Astrocyte of the spinal cord (primary cell): Measurements from ENCODE around the gene PRR13.

ENCODE experiments used
- DNase-seq: peaks from one replicate; pipeline ENCODE4 v3.0.0; 2011; ENCODE audit warnings: low read depth, low spot score
- H3K4me3 ChIP-seq: 2 replicates; pipeline ENCODE4 v1.5.1; 2011; ENCODE audit warnings: low read depth, mild to moderate bottlenecking, low read length, moderate library complexity
- CTCF ChIP-seq: IDR thresholded peaks from 2 replicates; pipeline ENCODE4 v1.5.1; 2012; ENCODE audit warnings: low read depth, mild to moderate bottlenecking, low read length, inconsistent platforms
- in situ Hi-C: cut with HindIII; loops from 2 replicates; pipeline ENCODE4 v1.10.0; 2017; ENCODE audit warnings: low sequenced_read_pairs

The PRR13 gene

DNA sequence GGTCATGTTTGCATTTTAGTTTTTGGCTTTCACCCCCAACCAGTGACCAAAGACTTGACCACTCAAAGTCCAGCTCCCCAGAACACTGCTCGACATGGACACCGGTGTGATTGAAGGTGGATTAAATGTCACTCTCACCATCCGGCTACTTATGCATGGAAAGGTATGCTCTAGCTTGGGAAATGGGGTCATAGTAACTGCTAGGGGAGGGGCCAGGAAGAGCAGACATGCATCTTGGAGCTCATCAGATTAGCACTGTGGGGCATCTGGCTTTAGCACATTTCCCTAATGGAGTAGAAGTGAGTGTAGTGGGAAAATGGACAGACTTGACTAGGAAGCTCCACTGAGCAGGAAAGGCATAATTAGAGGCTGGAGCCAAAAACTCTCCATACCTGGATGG lies 13.2 kb downstream of the PRR13 start:
- no peak for DNase-seq
- in situ Hi-C loops = no loop called here
- no peak for TF ChIP-seq CTCF
- H3K4me3 ChIP-seq = no peak overlapping the region

- in situ Hi-C loops = no loop called here
- no peak for TF ChIP-seq CTCF
- no peak for DNase-seq
Observed at GRCh38 chr12:53456654-53457366, 15.3 kb downstream of the PRR13 start.

DNA sequence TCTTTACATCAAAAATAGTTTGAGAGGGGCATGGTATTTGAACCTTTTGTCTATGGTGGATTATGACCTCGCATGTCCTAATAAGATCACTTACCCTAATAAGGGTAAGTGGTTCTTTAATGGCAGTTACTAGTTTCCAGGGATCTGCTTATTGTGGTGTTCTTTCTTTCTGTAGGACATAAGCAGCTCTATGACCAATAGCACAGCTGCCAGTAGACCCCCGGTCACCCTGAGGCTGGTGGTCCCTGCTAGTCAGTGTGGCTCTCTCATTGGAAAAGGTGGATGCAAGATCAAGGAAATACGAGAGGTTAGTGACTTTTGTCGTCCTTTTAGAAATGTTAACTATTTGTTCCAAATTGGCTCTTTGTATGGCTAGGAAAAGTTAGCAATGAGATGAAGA lies 17.6 kb downstream of the PRR13 start:
- TF ChIP-seq CTCF = no peak
- no peak overlapping the region for H3K4me3 ChIP-seq
- no peak for DNase-seq

More at GRCh38 chr12:53456654-53457366, 15.3 kb downstream of the PRR13 start:
- no peak overlapping the region for H3K4me3 ChIP-seq

GRCh38 chr12:53461059-53461458 lies 19.5 kb downstream of the PRR13 start:
- in situ Hi-C loops = no loop called here
- H3K4me3 ChIP-seq = no peak overlapping the region
- DNase-seq = no peak
- TF ChIP-seq CTCF = no peak

More for the DNA sequence above, 17.6 kb downstream of the PRR13 start:
- in situ Hi-C loops = no loop called here

DNA sequence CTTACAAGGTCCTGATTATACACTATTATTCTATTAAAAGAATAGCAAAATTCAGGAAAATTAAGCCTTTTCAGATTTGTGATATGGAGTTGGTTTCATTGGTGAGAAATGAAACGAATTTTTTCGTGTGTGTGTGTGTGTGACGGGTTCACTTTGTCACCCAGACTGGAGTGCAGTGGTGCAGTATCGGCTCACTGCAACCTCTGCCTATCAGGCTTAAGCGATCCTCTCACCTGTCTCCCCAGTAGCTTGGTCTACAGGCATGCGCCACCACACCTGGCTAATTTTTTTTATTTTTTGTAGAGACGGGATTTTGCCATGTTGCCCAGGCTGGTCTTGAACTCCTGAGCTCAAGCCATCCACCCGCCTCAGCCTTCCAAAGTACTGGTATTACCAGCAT lies 20.1 kb downstream of the PRR13 start:
- no peak overlapping the region for H3K4me3 ChIP-seq
- no peak for TF ChIP-seq CTCF
- no peak for DNase-seq
- in situ Hi-C loops = no loop called here

DNA sequence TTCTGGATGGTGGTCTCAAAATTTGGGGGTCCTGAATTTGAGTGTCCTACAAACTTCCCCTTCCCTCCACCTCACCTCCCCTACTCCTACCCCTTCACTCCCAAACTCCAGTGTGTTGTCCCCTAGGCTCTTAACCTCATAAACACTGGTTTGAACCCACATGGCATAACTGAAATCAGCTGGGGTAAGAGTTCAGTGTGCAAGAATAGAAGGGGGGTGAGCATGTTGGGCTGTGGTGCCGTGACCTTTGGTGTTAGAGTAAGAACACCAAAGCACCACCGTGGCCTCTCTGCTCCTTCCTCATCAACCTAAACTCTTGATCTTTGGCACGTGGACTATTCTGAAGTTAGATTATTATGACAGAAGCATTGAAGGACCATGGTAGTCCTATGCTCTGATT lies 21.4 kb downstream of the PRR13 start:
- H3K4me3 ChIP-seq = no peak overlapping the region
- in situ Hi-C loops = no loop called here
- TF ChIP-seq CTCF = no peak
- no peak for DNase-seq
